HG03139 (cell line): ENCODE results near the gene KCNJ6.
"Not testable (repeated sequence)": the region's sequence is repeated elsewhere in the genome, so short reads cannot be mapped to it uniquely, and the experiment has no call there.

Experiments
- ATAC-seq: cut with Tn5 transposase; IDR thresholded peaks from one replicate; pipeline ENCODE4 v1.9.1; 2021; ENCODE audit not compliant: unreplicated experiment

The KCNJ6 gene

GRCh38 chr21:37622755-37623154 lies 293.5 kb downstream of the KCNJ6 start:
- ATAC-seq, result no peak

DNA sequence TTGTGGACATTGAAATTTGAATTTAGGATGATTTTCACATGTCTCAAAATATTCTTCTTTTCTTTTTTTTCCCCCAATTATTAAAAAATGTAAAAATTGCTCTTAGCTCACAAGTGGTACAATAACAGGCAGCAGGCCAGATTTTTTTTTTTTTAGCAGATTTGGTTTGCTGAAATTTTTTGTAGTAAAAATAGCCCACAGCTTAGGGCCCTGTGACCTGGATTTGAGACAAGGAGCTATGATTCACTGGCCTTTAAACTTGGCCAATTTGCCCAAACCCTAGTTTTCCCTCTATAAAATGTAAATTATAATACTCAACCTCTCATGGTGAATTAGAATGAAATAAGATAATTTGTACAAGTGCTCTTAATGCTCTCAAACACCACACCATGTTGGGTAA lies 295.9 kb downstream of the KCNJ6 start:
- ATAC-seq, result no peak

DNA sequence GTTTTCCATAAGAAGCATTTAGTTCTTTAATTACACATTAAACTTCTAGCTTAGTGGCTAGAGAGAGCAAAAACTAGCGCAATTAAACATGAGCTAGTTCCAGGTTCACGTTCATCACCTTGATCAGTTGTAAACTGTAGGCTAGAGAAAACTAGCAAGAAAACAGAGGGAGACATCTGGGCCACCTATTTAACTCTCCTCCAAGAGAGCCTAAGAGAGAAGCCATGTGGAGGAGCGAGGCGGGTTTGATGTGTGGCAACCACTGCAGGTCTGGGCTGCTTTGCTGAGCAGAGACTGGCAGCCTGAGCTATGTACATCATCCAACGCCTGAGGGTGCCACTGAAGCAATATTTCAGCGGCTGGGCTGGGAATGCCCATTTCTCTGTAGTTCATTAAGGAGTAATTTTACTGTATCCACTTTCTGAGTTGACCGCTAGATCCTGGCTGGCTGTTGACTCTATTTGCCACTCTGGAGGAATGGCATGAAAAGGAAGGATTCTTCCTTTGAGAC lies 296.7 kb downstream of the KCNJ6 start:
- ATAC-seq, result no peak

- no peak for ATAC-seq
Measured at GRCh38 chr21:37618081-37618480, 298.2 kb downstream of the KCNJ6 start.

DNA sequence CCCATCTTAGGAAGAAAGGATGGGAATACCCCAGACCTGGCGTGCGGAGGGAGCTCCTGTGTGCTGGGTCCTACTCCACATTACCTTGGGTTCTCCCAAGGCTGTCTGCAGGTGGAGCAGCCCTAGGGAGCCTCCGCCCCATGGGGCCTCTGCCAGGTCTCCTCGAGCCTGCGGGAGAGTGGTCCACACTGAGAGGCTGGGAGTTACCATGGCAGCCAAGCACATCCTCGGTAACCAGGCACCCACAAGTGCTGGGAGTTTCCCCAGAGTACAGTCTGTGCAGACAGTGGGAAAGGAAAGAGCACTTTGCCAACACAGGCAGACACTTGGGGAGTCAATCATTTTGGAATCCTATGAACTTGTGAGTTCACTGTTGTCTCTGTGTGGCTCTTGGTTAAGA lies 300.3 kb downstream of the KCNJ6 start:
- ATAC-seq, result no peak

- ATAC-seq, result no peak
Measured at GRCh38 chr21:37614351-37614875, 301.8 kb downstream of the KCNJ6 start.

GRCh38 chr21:37607081-37607480 lies 309.2 kb downstream of the KCNJ6 start:
- no peak for ATAC-seq

GRCh38 chr21:37606549-37606948 lies 309.7 kb downstream of the KCNJ6 start:
- no peak for ATAC-seq

GRCh38 chr21:37605006-37605405 lies 311.3 kb downstream of the KCNJ6 start:
- ATAC-seq, result no peak

DNA sequence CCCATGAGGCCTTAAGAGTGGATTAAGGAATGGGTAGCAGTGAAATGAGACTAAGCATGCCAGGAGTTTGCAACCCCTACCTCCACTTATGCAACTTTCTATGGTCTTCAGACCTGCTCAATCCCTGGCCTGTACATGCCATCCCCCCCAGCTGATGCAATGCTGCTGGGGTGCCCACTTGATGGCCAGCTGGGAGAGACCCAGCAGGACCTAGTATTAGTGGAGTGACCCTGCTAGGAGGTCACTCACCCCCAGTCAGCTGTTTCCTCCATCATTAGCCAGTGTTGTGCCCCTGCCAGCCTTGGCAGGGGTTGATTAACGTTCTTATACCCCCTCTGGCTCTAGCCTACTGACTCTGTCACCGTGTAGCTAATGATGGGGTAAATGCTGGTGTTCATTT lies 313.1 kb downstream of the KCNJ6 start:
- ATAC-seq, result no peak

DNA sequence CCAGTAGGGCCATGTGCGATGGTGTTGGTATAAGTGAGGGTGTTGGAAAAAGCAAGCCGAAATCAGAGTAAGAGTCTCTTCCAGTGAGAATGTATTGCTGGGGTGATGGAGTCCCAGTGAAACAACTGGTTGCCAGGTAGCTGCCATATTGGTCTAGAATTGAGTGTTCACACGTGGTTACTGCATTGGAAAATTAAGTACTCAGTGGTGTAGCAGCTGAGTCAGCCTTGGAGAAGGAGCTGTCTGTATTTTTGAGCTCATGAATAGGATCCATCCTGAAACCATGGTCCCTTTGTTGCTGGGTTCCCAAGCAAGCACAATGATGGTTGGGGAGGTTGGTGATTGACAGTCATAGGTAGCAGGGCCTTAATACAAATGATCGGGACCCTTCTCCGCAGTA lies 314.3 kb downstream of the KCNJ6 start:
- ATAC-seq, result no peak

- no peak for ATAC-seq
Measured at GRCh38 chr21:37601027-37601426, 315.2 kb downstream of the KCNJ6 start.

DNA sequence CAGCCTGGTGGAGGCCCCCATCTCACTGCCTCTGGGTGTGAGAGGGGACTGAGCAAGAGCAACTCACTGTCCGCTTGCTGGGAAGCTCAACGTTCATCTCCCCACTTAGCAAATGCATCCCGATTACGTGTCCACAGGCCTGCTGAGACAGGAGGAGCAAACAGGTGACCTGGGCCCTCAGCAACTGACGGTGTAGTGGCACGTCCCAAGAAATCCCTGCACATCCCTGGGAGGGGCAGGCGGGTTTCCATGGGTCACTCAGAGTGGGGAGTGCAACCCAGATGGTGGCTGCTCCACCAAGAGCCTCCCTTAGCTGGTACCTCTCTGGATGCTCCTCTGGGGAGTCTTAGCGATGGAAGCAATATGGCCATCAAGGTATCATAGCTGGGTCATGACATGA lies 320.3 kb downstream of the KCNJ6 start:
- no peak for ATAC-seq

- no peak for ATAC-seq
Measured at GRCh38 chr21:37594472-37594951, 321.7 kb downstream of the KCNJ6 start.

DNA sequence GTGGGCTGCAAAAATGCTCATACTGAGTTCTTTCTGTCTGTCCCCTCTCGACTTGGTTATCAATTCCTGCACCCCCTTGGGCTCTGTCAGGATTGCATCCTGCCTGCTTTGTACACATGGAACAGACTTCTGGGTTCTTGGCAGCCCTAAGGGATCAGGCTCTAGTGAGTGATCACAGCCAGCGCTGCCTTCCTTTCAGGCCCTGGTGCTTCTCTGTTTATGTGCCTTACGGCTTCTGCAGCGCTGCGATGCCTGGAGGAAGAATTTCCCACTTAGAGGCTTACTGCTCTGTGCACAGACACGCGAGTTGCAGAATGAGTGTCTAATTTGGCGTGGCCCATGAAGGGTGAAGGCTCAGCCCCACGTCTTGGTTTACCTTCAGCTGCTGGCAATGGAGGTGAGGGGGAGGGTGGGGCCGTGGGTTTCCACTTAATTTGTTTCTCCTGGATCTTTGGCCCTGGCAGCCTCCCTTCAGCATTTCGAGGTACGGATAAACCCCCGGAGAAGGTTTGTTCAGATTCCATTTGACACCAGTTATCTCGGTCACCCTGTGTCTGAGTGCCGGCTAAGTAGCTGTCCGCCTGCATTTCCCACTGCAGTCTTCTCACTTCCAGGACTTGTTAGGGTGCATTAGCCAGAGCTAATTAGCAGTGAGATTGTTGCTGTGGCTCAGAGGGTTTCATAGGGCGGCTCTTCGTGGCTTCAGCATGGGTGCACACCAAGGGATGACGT lies 322.4 kb downstream of the KCNJ6 start:
- ATAC-seq, result no peak

GRCh38 chr21:37593015-37593414 lies 323.2 kb downstream of the KCNJ6 start:
- no peak for ATAC-seq

DNA sequence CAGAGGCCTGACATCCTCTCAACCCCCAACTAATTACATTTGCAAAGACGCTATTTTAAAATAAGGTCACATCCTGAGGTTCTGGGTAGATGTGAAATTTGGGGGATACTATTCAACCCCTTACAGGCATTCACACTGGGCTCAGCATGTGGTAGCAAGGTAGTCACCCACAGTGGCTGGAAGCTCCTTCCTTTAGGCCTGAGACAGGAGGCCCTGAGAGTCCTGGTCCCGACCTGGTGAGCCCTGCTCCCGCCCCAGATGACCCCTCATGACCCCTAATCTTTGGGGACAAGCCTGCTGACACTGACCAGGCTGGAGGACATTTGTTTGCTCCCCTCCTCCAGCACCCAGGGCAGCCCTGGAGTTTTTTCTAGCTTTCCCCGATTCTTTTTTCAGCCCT lies 323.8 kb downstream of the KCNJ6 start:
- ATAC-seq, result no peak

DNA sequence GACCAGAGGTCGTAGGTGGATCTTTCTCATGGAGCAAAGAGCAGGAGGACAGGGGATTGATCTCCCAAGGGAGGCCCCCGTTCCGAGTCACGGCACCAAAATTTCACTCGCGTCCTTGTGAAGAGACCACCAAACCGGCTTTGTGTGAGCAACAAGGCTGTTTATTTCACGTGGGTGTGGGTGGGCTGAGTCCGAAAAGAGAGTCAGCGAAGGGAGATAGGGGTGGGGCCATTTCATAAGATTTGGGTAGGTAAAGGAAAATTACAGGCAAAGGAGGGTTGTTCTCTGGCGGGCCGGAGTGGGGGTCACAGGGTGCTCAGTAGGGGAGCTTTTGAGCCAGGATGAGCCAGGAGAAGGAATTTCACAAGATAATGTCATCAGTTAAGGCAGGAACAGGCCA lies 324.3 kb downstream of the KCNJ6 start:
- ATAC-seq, result not testable (repeated sequence)

GRCh38 chr21:37590836-37591235 lies 325.4 kb downstream of the KCNJ6 start:
- ATAC-seq, result not testable (repeated sequence)

DNA sequence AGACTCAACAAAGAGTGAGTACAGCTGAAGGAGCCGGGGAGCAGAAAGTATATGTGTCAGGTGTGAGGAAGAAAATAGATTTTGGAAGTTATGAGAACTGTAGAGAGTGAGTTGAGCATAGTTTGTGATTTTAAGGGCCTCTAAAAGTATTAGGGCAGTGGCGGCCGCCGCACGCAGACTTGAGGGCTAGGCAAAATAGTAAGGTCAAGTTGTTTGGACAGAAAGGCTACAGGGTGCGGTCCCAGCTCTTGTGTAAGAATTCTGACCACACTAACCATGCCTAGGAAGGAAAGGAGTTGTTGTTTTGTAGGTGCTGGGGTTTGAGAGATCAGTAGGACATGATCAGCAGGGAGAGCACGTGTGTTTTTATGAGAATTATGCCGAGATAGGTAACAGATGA lies 327.6 kb downstream of the KCNJ6 start:
- not testable (repeated sequence) for ATAC-seq

- ATAC-seq, result no peak
Measured at GRCh38 chr21:37587635-37588177, 328.6 kb downstream of the KCNJ6 start.

DNA sequence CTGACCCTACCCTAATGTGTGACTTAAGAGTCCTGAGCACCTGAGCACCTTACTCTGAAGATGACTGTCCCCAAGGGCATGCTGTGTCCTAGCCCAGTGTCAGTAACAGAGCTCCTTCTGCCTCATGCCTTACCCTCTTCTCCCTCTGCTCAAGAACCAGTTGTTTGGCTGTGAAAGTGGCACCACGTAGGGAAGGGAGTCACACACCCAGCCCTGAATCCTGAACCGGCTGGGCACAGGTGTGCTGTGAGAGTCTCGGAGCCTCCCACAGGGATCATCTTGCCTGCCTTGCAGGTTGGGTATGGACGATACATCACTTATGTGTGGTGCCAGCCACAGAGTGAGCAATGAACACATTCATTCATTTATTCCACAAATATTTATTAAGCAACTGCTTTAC lies 329.1 kb downstream of the KCNJ6 start:
- no peak for ATAC-seq
